H9 (cell line): Measurements from ENCODE around the gene ANO10. TPM values are rescaled to one million over a fixed set of nuclear protein-coding genes. Genes with fewer than 3 reads are reported as not detected.

Experiments used
- DNase-seq: peaks from one replicate; pipeline ENCODE4 v3.0.0-alpha.2; 2017
- H2AFZ ChIP-seq: one replicate; pipeline ENCODE4 v1.6.1; 2013; ENCODE audit warnings: mild to moderate bottlenecking, low read length, control low read depth, moderate library complexity
- H2AK5ac ChIP-seq: 2 replicates; pipeline ENCODE4 v1.6.1; 2013; ENCODE audit warnings: low read length, control low read depth, mixed read lengths; ENCODE audit not compliant: insufficient read length
- H2BK120ac ChIP-seq: one replicate; pipeline ENCODE4 v1.6.1; 2013; ENCODE audit warnings: low read depth, mild to moderate bottlenecking, low read length, control low read depth, inconsistent platforms; ENCODE audit not compliant: poor library complexity, severe bottlenecking
- H2BK12ac ChIP-seq: 2 replicates; pipeline ENCODE4 v1.6.1; 2013; ENCODE audit warnings: low read length, control low read depth, mixed read lengths, low read depth; ENCODE audit not compliant: insufficient read length
- H2BK15ac ChIP-seq: 2 replicates; pipeline ENCODE4 v1.6.1; 2013; ENCODE audit warnings: low read depth, low read length, control low read depth
- H2BK20ac ChIP-seq: one replicate; pipeline ENCODE4 v1.6.1; 2013; ENCODE audit warnings: low read depth, mild to moderate bottlenecking, low read length, control low read depth, inconsistent platforms; ENCODE audit not compliant: poor library complexity, severe bottlenecking
- H2BK5ac ChIP-seq: 2 replicates; pipeline ENCODE4 v1.6.1; 2013; ENCODE audit warnings: low read length, control low read depth, mixed read lengths; ENCODE audit not compliant: insufficient read length
- H3K14ac ChIP-seq: 2 replicates; pipeline ENCODE4 v1.6.1; 2013; ENCODE audit warnings: low read length, control low read depth; ENCODE audit not compliant: insufficient read depth
- H3K18ac ChIP-seq: 2 replicates; pipeline ENCODE4 v1.6.1; 2013; ENCODE audit warnings: low read depth, mild to moderate bottlenecking, mixed read lengths, low read length, control low read depth; ENCODE audit not compliant: insufficient read length
- H3K23ac ChIP-seq: 2 replicates; pipeline ENCODE4 v1.6.1; 2013; ENCODE audit warnings: low read length, control low read depth, mixed read lengths, low read depth; ENCODE audit not compliant: insufficient read length
- H3K23me2 ChIP-seq: 2 replicates; pipeline ENCODE4 v1.6.1; 2013; ENCODE audit warnings: low read depth, mild to moderate bottlenecking, mixed read lengths, low read length, control low read depth; ENCODE audit not compliant: insufficient read length, poor library complexity, severe bottlenecking
- H3K27ac ChIP-seq: 2 replicates; pipeline ENCODE4 v1.5.1; 2013; ENCODE audit warnings: low read length, control low read depth, mixed read lengths, low read depth; ENCODE audit not compliant: insufficient read length
- H3K27me3 ChIP-seq: 2 replicates; pipeline ENCODE4 v1.6.1; 2013; ENCODE audit warnings: low read length, control low read depth, inconsistent platforms; ENCODE audit not compliant: insufficient read depth
- H3K4ac ChIP-seq: 2 replicates; pipeline ENCODE4 v1.6.1; 2013; ENCODE audit warnings: low read depth, mild to moderate bottlenecking, control low read depth, inconsistent platforms, low read length, moderate library complexity
- H3K4me1 ChIP-seq: 2 replicates; pipeline ENCODE4 v1.6.1; 2013; ENCODE audit warnings: low read length, control low read depth, inconsistent platforms; ENCODE audit not compliant: insufficient read depth
- H3K4me2 ChIP-seq: 2 replicates; pipeline ENCODE4 v1.6.1; 2013; ENCODE audit warnings: low read length, control low read depth, mixed read lengths; ENCODE audit not compliant: insufficient read length, insufficient read depth
- H3K56ac ChIP-seq: 2 replicates; pipeline ENCODE4 v1.6.1; 2013; ENCODE audit warnings: low read depth, mild to moderate bottlenecking, mixed read lengths, low read length, control low read depth; ENCODE audit not compliant: insufficient read length
- H3K79me1 ChIP-seq: 2 replicates; pipeline ENCODE4 v1.6.1; 2013; ENCODE audit warnings: low read depth, mild to moderate bottlenecking, moderate library complexity, low read length, control low read depth, inconsistent platforms; ENCODE audit not compliant: insufficient read depth, poor library complexity, severe bottlenecking
- H3K79me2 ChIP-seq: 2 replicates; pipeline ENCODE4 v1.6.1; 2013; ENCODE audit warnings: low read length, control low read depth, inconsistent platforms; ENCODE audit not compliant: insufficient read depth
- H3K9ac ChIP-seq: 2 replicates; pipeline ENCODE4 v1.6.1; 2013; ENCODE audit warnings: low read length, control low read depth, mixed read lengths; ENCODE audit not compliant: insufficient read length; ENCODE audit errors: extremely low read depth
- H3K9me3 ChIP-seq: one replicate; pipeline ENCODE4 v1.6.1; 2013; ENCODE audit warnings: low read depth, low read length, inconsistent platforms; ENCODE audit not compliant: control insufficient read depth
- H3T11ph ChIP-seq: one replicate; pipeline ENCODE4 v1.6.1; 2013; ENCODE audit warnings: mild to moderate bottlenecking, low read length, control low read depth, inconsistent platforms
- H4K20me1 ChIP-seq: one replicate; pipeline ENCODE4 v1.6.1; 2013; ENCODE audit not compliant: control insufficient read depth, insufficient read length, insufficient read depth
- H4K5ac ChIP-seq: 2 replicates; pipeline ENCODE4 v1.6.1; 2013; ENCODE audit warnings: low read depth, mild to moderate bottlenecking, mixed read lengths, low read length, control low read depth; ENCODE audit not compliant: insufficient read length
- H4K8ac ChIP-seq: replicated peaks from 2 replicates; pipeline ENCODE4 v1.6.1; 2013; ENCODE audit warnings: low read length, control low read depth, mixed read lengths, low read depth; ENCODE audit not compliant: insufficient read length
- H4K91ac ChIP-seq: 2 replicates; pipeline ENCODE4 v1.6.1; 2013; ENCODE audit warnings: low read depth, mild to moderate bottlenecking, moderate library complexity, mixed read lengths, low read length, control low read depth; ENCODE audit not compliant: insufficient read length
- H3K27ac Mint-ChIP-seq, 3 experiments: 2 replicates in 2 of 3; 3 replicates in 1 of 3; pipeline ENCODE4 v1.8.0; 2020 to 2021; ENCODE audit warnings: mixed read lengths in 3 of 3, mild to moderate bottlenecking in 1 of 3, moderate library complexity in 1 of 3
- H3K27me3 Mint-ChIP-seq: 2 replicates; pipeline ENCODE4 v1.8.0; 2021; ENCODE audit warnings: low read depth, mild to moderate bottlenecking, moderate library complexity, mixed read lengths
- H3K36me3 Mint-ChIP-seq, 3 experiments: 2 replicates in 2 of 3; 3 replicates in 1 of 3; pipeline ENCODE4 v1.8.0; 2020 to 2021; ENCODE audit warnings: low read depth in 3 of 3, mixed read lengths in 3 of 3; ENCODE audit not compliant: insufficient read depth in 1 of 3
- H3K4me1 Mint-ChIP-seq, 2 experiments: 2 replicates each; pipeline ENCODE4 v1.8.0; 2020; ENCODE audit warnings: mixed read lengths in 2 of 2
- H3K4me3 Mint-ChIP-seq, 2 experiments: 2 replicates in 1 of 2; 3 replicates in 1 of 2; pipeline ENCODE4 v1.8.0; 2020 to 2021; ENCODE audit warnings: mild to moderate bottlenecking in 2 of 2, mixed read lengths in 2 of 2, moderate library complexity in 1 of 2
- H3K9me3 Mint-ChIP-seq, 2 experiments: 2 replicates in 1 of 2; 3 replicates in 1 of 2; pipeline ENCODE4 v1.8.0; 2020; ENCODE audit warnings: mild to moderate bottlenecking in 2 of 2, mixed read lengths in 2 of 2, moderate library complexity in 1 of 2
- CTCF ChIP-seq: fragments of 200-600 bp; sonication (generic); conservative IDR thresholded peaks from 3 replicates; pipeline ENCODE4 v1.8.0; 2021; ENCODE audit warnings: antibody characterized with exemption, mild to moderate bottlenecking
- total RNA-seq: library from RNA; stranded (reverse); gene quantifications from 2 replicates; pipeline ENCODE4 v1.2.1, GENCODE V29; 2021

ANO10 gene
- total RNA-seq, 1 experiment from 2014 or later = 38.7 TPM

GRCh38 chr3:43540624-43541023 lies 81.2 kb downstream of the ANO10 start:
- no peak overlapping the region for H3T11ph ChIP-seq
- H4K5ac ChIP-seq = no peak overlapping the region
- Mint-ChIP-seq H3K27me3 (no peaks in the 10 kb centered on the region), H3K4me3 (no peak overlapping the region), H3K4me1 (peaks cover 44 to 45% of the 10 kb centered on the region in 2 experiments), H3K9me3 (no peaks in the 10 kb centered on the region), H3K36me3 (no peaks in the 10 kb centered on the region), H3K27ac (no peak overlapping the region)
- H3K79me2 ChIP-seq = no peaks in the 10 kb centered on the region
- no peak overlapping the region for H3K23ac ChIP-seq
- no peaks in the 10 kb centered on the region for H3K9me3 ChIP-seq
- no peak overlapping the region for H2AFZ ChIP-seq
- no peak overlapping the region for H3K18ac ChIP-seq
- H2BK12ac ChIP-seq = no peak overlapping the region
- H3K27ac ChIP-seq = no peak overlapping the region
- H3K14ac ChIP-seq = no peak overlapping the region
- H3K79me1 ChIP-seq = no peaks in the 10 kb centered on the region
- no peak overlapping the region for H2BK15ac ChIP-seq
- no peak overlapping the region for H4K8ac ChIP-seq
- H3K27me3 ChIP-seq = no peaks in the 10 kb centered on the region
- no peaks in the 10 kb centered on the region for H3K23me2 ChIP-seq
- peaks cover 8% of the 10 kb centered on the region; the same call in 1 of the 2 replicates for H3K4me1 ChIP-seq
- H4K20me1 ChIP-seq = no peaks in the 10 kb centered on the region
- no peak overlapping the region for H2BK20ac ChIP-seq
- DNase-seq = no peak
- no peak overlapping the region for H3K4ac ChIP-seq
- no peak overlapping the region for H4K91ac ChIP-seq
- no peak overlapping the region for H3K4me2 ChIP-seq
- no peak overlapping the region for H2BK120ac ChIP-seq
- TF ChIP-seq CTCF = no peak
- H3K56ac ChIP-seq = no peak overlapping the region
- no peak overlapping the region for H3K9ac ChIP-seq
- H2AK5ac ChIP-seq = no peak overlapping the region
- H2BK5ac ChIP-seq = no peak overlapping the region
